ENCODE data around the gene FRMPD1. TPM values are rescaled to one million over a fixed set of nuclear protein-coding genes. Genes with fewer than 3 reads are reported as not detected.

Gene FRMPD1
- total RNA-seq, 1 donor from 2014 or later = not detected

- TF ChIP-seq, protein P1, sequence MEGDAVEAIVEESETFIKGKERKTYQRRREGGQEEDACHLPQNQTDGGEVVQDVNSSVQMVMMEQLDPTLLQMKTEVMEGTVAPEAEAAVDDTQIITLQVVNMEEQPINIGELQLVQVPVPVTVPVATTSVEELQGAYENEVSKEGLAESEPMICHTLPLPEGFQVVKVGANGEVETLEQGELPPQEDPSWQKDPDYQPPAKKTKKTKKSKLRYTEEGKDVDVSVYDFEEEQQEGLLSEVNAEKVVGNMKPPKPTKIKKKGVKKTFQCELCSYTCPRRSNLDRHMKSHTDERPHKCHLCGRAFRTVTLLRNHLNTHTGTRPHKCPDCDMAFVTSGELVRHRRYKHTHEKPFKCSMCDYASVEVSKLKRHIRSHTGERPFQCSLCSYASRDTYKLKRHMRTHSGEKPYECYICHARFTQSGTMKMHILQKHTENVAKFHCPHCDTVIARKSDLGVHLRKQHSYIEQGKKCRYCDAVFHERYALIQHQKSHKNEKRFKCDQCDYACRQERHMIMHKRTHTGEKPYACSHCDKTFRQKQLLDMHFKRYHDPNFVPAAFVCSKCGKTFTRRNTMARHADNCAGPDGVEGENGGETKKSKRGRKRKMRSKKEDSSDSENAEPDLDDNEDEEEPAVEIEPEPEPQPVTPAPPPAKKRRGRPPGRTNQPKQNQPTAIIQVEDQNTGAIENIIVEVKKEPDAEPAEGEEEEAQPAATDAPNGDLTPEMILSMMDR (IDR thresholded peaks at IDR 0.05) = no peak
- no peak for DNase-seq
- intact Hi-C loops (cut with DNase I) = no loop called here
- H3K36me3 ChIP-seq = no peaks in the 10 kb centered on the region
- no peak for ATAC-seq
- no peaks in the 10 kb centered on the region for H3K9me3 ChIP-seq
- no peak overlapping the region for H3K4me3 ChIP-seq
- no peaks in the 10 kb centered on the region for H3K4me1 ChIP-seq
- no peak overlapping the region for H3K27ac ChIP-seq
- peaks cover 6% of the 10 kb centered on the region for H3K27me3 ChIP-seq
Observed at GRCh38 chr9:37635808-37636207, 14.9 kb upstream of the FRMPD1 start.

GRCh38 chr9:37636511-37637448 lies 14.0 kb upstream of the FRMPD1 start:
- TF ChIP-seq, protein P1 (IDR thresholded peaks at IDR 0.05) = no peak
- no peaks in the 10 kb centered on the region for H3K4me1 ChIP-seq
- no peak for DNase-seq
- H3K4me3 ChIP-seq = no peak overlapping the region
- no peaks in the 10 kb centered on the region for H3K9me3 ChIP-seq
- ATAC-seq = no peak
- H3K36me3 ChIP-seq = no peaks in the 10 kb centered on the region
- intact Hi-C loops (cut with DNase I) = no loop called here
- peaks cover 13% of the 10 kb centered on the region for H3K27me3 ChIP-seq
- no peak overlapping the region for H3K27ac ChIP-seq

DNA sequence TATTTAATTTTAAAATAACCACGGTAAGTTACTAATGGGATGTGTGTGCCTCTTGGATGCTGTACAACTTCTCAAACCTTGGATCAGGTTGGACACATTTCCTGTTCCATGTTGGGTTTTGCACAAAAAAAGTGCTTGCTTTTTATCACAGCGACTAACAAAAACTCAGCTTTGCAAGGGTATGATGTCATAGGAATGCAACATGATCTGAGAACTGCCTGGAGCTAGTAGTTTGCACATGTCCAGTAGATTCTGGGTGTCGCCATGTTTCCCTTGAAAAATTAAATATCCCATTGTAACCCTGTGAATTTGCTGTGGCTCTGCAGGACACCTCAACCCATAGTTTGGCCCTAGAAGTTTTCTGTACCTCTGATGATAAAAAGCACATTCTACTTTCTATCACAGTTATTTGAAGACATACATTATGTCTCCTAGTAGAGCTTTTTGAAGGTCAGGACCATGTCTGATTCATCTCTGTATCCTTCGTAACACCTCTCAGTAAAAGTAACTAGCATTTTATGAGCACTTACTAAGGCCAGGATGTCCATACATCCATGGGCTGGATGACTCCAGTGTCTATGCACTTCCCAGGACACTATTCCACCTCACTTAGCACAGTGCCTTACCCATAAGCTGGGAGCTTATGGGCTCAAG lies 11.5 kb upstream of the FRMPD1 start:
- no peak overlapping the region for H3K4me3 ChIP-seq
- intact Hi-C loops (cut with DNase I) = no loop called here
- TF ChIP-seq, protein P1 (IDR thresholded peaks at IDR 0.05) = no peak

DNA sequence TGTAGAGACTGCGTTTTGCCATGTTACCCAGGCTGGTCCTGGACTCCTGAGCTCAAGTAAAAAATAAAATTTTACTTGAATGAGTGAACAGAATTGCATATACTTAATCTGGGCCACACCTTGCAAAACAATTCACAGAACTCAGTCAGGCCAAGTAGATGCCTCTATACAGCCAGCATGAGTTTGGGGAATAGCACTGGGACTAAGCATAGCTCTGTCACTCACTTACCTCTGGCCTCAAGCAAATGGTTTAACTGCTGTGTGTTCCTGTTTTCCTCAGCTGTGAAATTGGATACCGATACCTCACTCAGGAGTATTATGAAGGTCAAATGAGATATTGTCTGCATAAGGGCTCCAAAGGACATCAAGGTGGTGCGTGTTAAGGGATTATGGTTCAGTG lies 10.9 kb upstream of the FRMPD1 start:
- ATAC-seq (no peak), DNase-seq (no peak)
- H3K27me3 ChIP-seq = peaks cover 44% of the 10 kb centered on the region
- H3K4me3 ChIP-seq = no peak overlapping the region
- TF ChIP-seq, protein P1 (IDR thresholded peaks at IDR 0.05) = no peak
- no peaks in the 10 kb centered on the region for H3K36me3 ChIP-seq
- intact Hi-C loops (cut with DNase I) = no loop called here
- H3K4me1 ChIP-seq = no peaks in the 10 kb centered on the region
- H3K27ac ChIP-seq = no peak overlapping the region
- no peaks in the 10 kb centered on the region for H3K9me3 ChIP-seq

More for the DNA sequence above, 11.5 kb upstream of the FRMPD1 start:
- Histone ChIP-seq H3K9me3 (no peaks in the 10 kb centered on the region), H3K36me3 (no peaks in the 10 kb centered on the region), H3K27me3 (peaks cover 38% of the 10 kb centered on the region), H3K4me1 (no peaks in the 10 kb centered on the region), H3K27ac (no peak overlapping the region)
- ATAC-seq (no peak), DNase-seq (no peak)

- no peaks in the 10 kb centered on the region for H3K4me1 ChIP-seq
Observed at GRCh38 chr9:37640246-37640645, 10.5 kb upstream of the FRMPD1 start.

More at GRCh38 chr9:37640246-37640645, 10.5 kb upstream of the FRMPD1 start:
- Histone ChIP-seq H3K4me3 (no peak overlapping the region), H3K9me3 (no peaks in the 10 kb centered on the region), H3K36me3 (no peaks in the 10 kb centered on the region), H3K27me3 (peaks cover 42% of the 10 kb centered on the region), H3K27ac (no peak overlapping the region)
- ATAC-seq (no peak), DNase-seq (no peak)
- TF ChIP-seq, protein P1 (IDR thresholded peaks at IDR 0.05) = no peak
- intact Hi-C loops (cut with DNase I) = no loop called here

Measured in upper lobe of right lung (tissue), 1 donor.